ENCODE measurements around the gene SFXN5.

DNA sequence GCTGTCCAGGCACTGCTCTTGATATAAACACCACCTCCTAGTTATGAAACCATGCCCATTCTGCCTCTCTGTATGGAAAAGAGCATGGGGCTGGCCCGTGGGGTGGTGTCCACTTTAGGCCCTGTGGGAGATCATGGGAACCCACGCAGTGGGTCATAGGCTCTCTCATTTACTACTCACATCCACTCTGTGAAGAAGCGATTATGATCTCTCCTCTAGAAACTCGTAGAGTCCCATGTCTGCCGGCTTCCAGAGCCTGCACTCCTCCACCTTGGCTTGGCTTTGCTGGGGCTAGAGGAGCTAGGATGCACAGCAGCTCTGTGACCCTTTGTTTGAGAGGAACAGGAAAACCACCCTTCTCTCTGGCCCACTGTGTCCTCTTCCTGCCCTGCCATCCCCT lies 138.3 kb downstream of the SFXN5 start:
- TF ChIP-seq, protein P1, sequence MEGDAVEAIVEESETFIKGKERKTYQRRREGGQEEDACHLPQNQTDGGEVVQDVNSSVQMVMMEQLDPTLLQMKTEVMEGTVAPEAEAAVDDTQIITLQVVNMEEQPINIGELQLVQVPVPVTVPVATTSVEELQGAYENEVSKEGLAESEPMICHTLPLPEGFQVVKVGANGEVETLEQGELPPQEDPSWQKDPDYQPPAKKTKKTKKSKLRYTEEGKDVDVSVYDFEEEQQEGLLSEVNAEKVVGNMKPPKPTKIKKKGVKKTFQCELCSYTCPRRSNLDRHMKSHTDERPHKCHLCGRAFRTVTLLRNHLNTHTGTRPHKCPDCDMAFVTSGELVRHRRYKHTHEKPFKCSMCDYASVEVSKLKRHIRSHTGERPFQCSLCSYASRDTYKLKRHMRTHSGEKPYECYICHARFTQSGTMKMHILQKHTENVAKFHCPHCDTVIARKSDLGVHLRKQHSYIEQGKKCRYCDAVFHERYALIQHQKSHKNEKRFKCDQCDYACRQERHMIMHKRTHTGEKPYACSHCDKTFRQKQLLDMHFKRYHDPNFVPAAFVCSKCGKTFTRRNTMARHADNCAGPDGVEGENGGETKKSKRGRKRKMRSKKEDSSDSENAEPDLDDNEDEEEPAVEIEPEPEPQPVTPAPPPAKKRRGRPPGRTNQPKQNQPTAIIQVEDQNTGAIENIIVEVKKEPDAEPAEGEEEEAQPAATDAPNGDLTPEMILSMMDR (IDR thresholded peaks at IDR 0.05) = no peak
- no peak for TF ChIP-seq POLR2A (IDR thresholded peaks at IDR 0.05)
- no peak for TF ChIP-seq EP300 (IDR thresholded peaks at IDR 0.05)
- no peak for TF ChIP-seq POLR2AphosphoS5 (IDR thresholded peaks at IDR 0.05)
